ENCODE measurements around the gene ANKRD7.

The ANKRD7 gene

DNA sequence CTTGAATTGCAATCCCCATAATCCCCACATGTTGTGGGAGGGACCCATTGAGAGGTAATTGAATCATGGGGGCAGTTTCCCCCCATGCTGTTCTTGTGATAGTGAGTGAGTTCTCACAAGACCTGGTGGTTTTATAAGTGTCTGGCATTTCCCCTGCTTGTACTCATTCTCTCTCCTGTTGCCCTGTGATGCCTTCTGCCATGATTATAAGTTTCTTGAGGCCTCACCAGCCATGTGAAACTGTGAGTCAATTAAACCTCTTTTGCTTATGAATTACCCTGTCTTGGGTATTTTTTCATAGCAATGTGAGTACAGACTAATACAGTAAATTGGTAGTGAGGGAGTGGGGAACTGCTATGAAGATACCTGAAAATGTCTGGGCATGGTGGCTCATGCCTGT is 65.0 kb downstream of the ANKRD7 start:
- H3K27ac ChIP-seq, result no peak overlapping the region
- no peak for TF ChIP-seq CTCF (IDR thresholded peaks at IDR 0.05)

Data from 22Rv1 (cell line).